Middle frontal gyrus (tissue), 1 donor: ENCODE measurements around the gene ITGA6.
"Not testable (repeated sequence)": the region's sequence is repeated elsewhere in the genome, so short reads cannot be mapped to it uniquely, and the experiment has no call there.

Source experiments
- DNase-seq: peaks from one replicate; pipeline ENCODE4 v3.0.0-alpha.2; 2015; ENCODE audit warnings: low spot score; ENCODE audit errors: extremely low spot score

ITGA6 gene

GRCh38 chr2:172513524-172513900 lies 86.1 kb downstream of the ITGA6 start:
- no peak for DNase-seq

GRCh38 chr2:172513935-172514586 lies 86.7 kb downstream of the ITGA6 start:
- no peak for DNase-seq

GRCh38 chr2:172516299-172516698 lies 88.9 kb downstream of the ITGA6 start:
- no peak for DNase-seq

- DNase-seq, result no peak
Observed at GRCh38 chr2:172518995-172519394, 91.6 kb downstream of the ITGA6 start.

GRCh38 chr2:172525601-172526000 lies 98.2 kb downstream of the ITGA6 start:
- no peak for DNase-seq

- no peak for DNase-seq
Observed at GRCh38 chr2:172531309-172531708, 103.9 kb downstream of the ITGA6 start.

GRCh38 chr2:172532461-172532860 lies 105.1 kb downstream of the ITGA6 start:
- not testable (repeated sequence) for DNase-seq

- no peak for DNase-seq
Observed at GRCh38 chr2:172533687-172534086, 106.3 kb downstream of the ITGA6 start.

GRCh38 chr2:172535119-172535518 lies 107.7 kb downstream of the ITGA6 start:
- DNase-seq, result no peak

GRCh38 chr2:172537851-172538250 lies 110.5 kb downstream of the ITGA6 start:
- DNase-seq, result not testable (repeated sequence)

GRCh38 chr2:172539767-172540166 lies 112.4 kb downstream of the ITGA6 start:
- DNase-seq, result no peak

- DNase-seq, result no peak
Observed at GRCh38 chr2:172540421-172540820, 113.0 kb downstream of the ITGA6 start.

GRCh38 chr2:172545408-172546075 lies 118.2 kb downstream of the ITGA6 start:
- no peak for DNase-seq

- DNase-seq, result no peak
Observed at GRCh38 chr2:172549131-172549530, 121.7 kb downstream of the ITGA6 start.

- not testable (repeated sequence) for DNase-seq
Observed at GRCh38 chr2:172549802-172550201, 122.4 kb downstream of the ITGA6 start.

- DNase-seq, result no peak
Observed at GRCh38 chr2:172550419-172550818, 123.0 kb downstream of the ITGA6 start.

- no peak for DNase-seq
Observed at GRCh38 chr2:172551271-172551670, 123.9 kb downstream of the ITGA6 start.

GRCh38 chr2:172552547-172553291 lies 125.3 kb downstream of the ITGA6 start:
- no peak for DNase-seq

GRCh38 chr2:172554352-172555271 lies 127.2 kb downstream of the ITGA6 start:
- DNase-seq, result no peak

GRCh38 chr2:172555272-172555521 lies 127.8 kb downstream of the ITGA6 start:
- no peak for DNase-seq
